ENCODE measurements around the gene RGS7. TPM values are rescaled to one million over a fixed set of nuclear protein-coding genes. Genes with fewer than 3 reads are reported as not detected.

Gene RGS7
- total RNA-seq, 2 experiments from 2014 or later: not detected

- Mint-ChIP-seq H3K4me3 (no peak overlapping the region), H3K4me1 (ENCODE audit: low read depth) (no peaks in the 10 kb centered on the region), H3K9me3 (peaks cover under 1% of the 10 kb centered on the region), H3K27me3 (no peaks in the 10 kb centered on the region), H3K27ac (no peak overlapping the region), H3K36me3 (ENCODE audit: low read depth) (no peaks in the 10 kb centered on the region)
- TF ChIP-seq CTCF (IDR thresholded peaks at IDR 0.05): no peak
- intact Hi-C loops (cut with micrococcal nuclease): no loop called here
- CTCF ChIA-PET: no interaction called here
- DNase-seq: no peak
- POLR2A ChIA-PET: no interaction called here
- ATAC-seq: no peak
Measured at GRCh38 chr1:240843798-240844197, 513.2 kb downstream of the RGS7 start.

GRCh38 chr1:240836271-240836670 lies 520.7 kb downstream of the RGS7 start:
- H3K27ac Mint-ChIP-seq: no peak overlapping the region
- no peak for ATAC-seq
- intact Hi-C loops (cut with micrococcal nuclease): no loop called here
- no peaks in the 10 kb centered on the region for H3K36me3 Mint-ChIP-seq (ENCODE audit: low read depth)
- no peak overlapping the region for H3K4me3 Mint-ChIP-seq
- H3K4me1 Mint-ChIP-seq (ENCODE audit: low read depth): no peaks in the 10 kb centered on the region
- H3K27me3 Mint-ChIP-seq: no peaks in the 10 kb centered on the region
- peaks cover 3% of the 10 kb centered on the region for H3K9me3 Mint-ChIP-seq
- no peak for DNase-seq
- ChIA-PET CTCF (no interaction called here), POLR2A (no interaction called here)
- no peak for TF ChIP-seq CTCF (IDR thresholded peaks at IDR 0.05)

- TF ChIP-seq CTCF (IDR thresholded peaks at IDR 0.05): no peak
- intact Hi-C loops (cut with micrococcal nuclease): no loop called here
- Mint-ChIP-seq H3K27me3 (no peaks in the 10 kb centered on the region), H3K36me3 (ENCODE audit: low read depth) (no peaks in the 10 kb centered on the region), H3K4me1 (ENCODE audit: low read depth) (no peaks in the 10 kb centered on the region), H3K4me3 (no peak overlapping the region), H3K9me3 (peaks cover 3% of the 10 kb centered on the region), H3K27ac (no peak overlapping the region)
- no peak for DNase-seq
- ChIA-PET POLR2A (no interaction called here), CTCF (no interaction called here)
- no peak for ATAC-seq
Measured at GRCh38 chr1:240835291-240835690, 521.7 kb downstream of the RGS7 start.

GRCh38 chr1:240833075-240833474 lies 523.9 kb downstream of the RGS7 start:
- no peaks in the 10 kb centered on the region for H3K4me1 Mint-ChIP-seq (ENCODE audit: low read depth)
- ATAC-seq (no peak), DNase-seq (no peak)
- H3K27ac Mint-ChIP-seq: no peak overlapping the region
- peaks cover 3% of the 10 kb centered on the region for H3K9me3 Mint-ChIP-seq
- ChIA-PET POLR2A (no interaction called here), CTCF (interaction anchor here (1.0 kb wide), 1 partner anchor 44 kb away, joined by 3 read pairs; no protein-coding TSS in a partner anchor)
- no peaks in the 10 kb centered on the region for H3K36me3 Mint-ChIP-seq (ENCODE audit: low read depth)
- TF ChIP-seq CTCF (IDR thresholded peaks at IDR 0.05): no peak
- intact Hi-C loops (cut with micrococcal nuclease): no loop called here
- H3K27me3 Mint-ChIP-seq: no peaks in the 10 kb centered on the region
- H3K4me3 Mint-ChIP-seq: no peak overlapping the region

- Mint-ChIP-seq H3K27me3 (no peaks in the 10 kb centered on the region), H3K9me3 (peaks cover 3% of the 10 kb centered on the region), H3K4me3 (no peak overlapping the region), H3K36me3 (ENCODE audit: low read depth) (no peaks in the 10 kb centered on the region), H3K4me1 (ENCODE audit: low read depth) (no peaks in the 10 kb centered on the region), H3K27ac (no peak overlapping the region)
- CTCF ChIA-PET: interaction anchor here (0.8 kb wide), 1 partner anchor 137 kb away, joined by 3 read pairs; no protein-coding TSS in a partner anchor
- POLR2A ChIA-PET: no interaction called here
- intact Hi-C loops (cut with micrococcal nuclease): no loop called here
- no peak for ATAC-seq
- no peak for DNase-seq
- TF ChIP-seq CTCF (IDR thresholded peaks at IDR 0.05): no peak
Measured at GRCh38 chr1:240831922-240832321, 525.1 kb downstream of the RGS7 start.
